Activated T-cell treated with anti-CD3 and anti-CD28 coated beads for 24 hours (primary cell): ENCODE results near the gene AGPS.
"Not testable (repeated sequence)": the region's sequence is repeated elsewhere in the genome, so short reads cannot be mapped to it uniquely, and the experiment has no call there.

ENCODE experiments used
- DNase-seq: peaks from one replicate; pipeline ENCODE4 v3.0.0-alpha.2; 2020; ENCODE audit warnings: low read depth

The AGPS gene

GRCh38 chr2:177529166-177529565, 136.6 kb downstream of the AGPS start:
- no peak for DNase-seq

GRCh38 chr2:177530561-177530960, 138.0 kb downstream of the AGPS start:
- DNase-seq: no peak

GRCh38 chr2:177531706-177532105, 139.1 kb downstream of the AGPS start:
- no peak for DNase-seq

GRCh38 chr2:177532567-177532966, 140.0 kb downstream of the AGPS start:
- DNase-seq: no peak

- no peak for DNase-seq
Observed at GRCh38 chr2:177533253-177533652, 140.7 kb downstream of the AGPS start.

- DNase-seq: no peak
Observed at GRCh38 chr2:177535000-177535399, 142.4 kb downstream of the AGPS start.

- no peak for DNase-seq
Observed at GRCh38 chr2:177535958-177536504, 143.5 kb downstream of the AGPS start.

- DNase-seq: no peak
Observed at GRCh38 chr2:177537213-177537612, 144.6 kb downstream of the AGPS start.

- DNase-seq: no peak
Observed at GRCh38 chr2:177537636-177538035, 145.1 kb downstream of the AGPS start.

GRCh38 chr2:177538323-177538722, 145.8 kb downstream of the AGPS start:
- DNase-seq: no peak

- DNase-seq: no peak
Observed at GRCh38 chr2:177540283-177540682, 147.7 kb downstream of the AGPS start.

GRCh38 chr2:177541258-177541991, 148.9 kb downstream of the AGPS start:
- no peak for DNase-seq

- no peak for DNase-seq
Observed at GRCh38 chr2:177542396-177542795, 149.8 kb downstream of the AGPS start.

- DNase-seq: no peak
Observed at GRCh38 chr2:177543007-177543760, 150.6 kb downstream of the AGPS start.

GRCh38 chr2:177545143-177545542, 152.6 kb downstream of the AGPS start:
- DNase-seq: no peak

- no peak for DNase-seq
Observed at GRCh38 chr2:177545981-177546585, 153.5 kb downstream of the AGPS start.

- DNase-seq: no peak
Observed at GRCh38 chr2:177547122-177547521, 154.5 kb downstream of the AGPS start.

GRCh38 chr2:177547772-177548171, 155.2 kb downstream of the AGPS start:
- no peak for DNase-seq

GRCh38 chr2:177548636-177549035, 156.1 kb downstream of the AGPS start:
- no peak for DNase-seq

GRCh38 chr2:177549171-177549570, 156.6 kb downstream of the AGPS start:
- DNase-seq: no peak

- DNase-seq: no peak
Observed at GRCh38 chr2:177550264-177551200, 158.0 kb downstream of the AGPS start.

- not testable (repeated sequence) for DNase-seq
Observed at GRCh38 chr2:177551360-177551759, 158.8 kb downstream of the AGPS start.
